Hippocampal formation (tissue), 2 donors: Measurements from ENCODE around the gene ZFY.

ENCODE experiments used
- DNase-seq, 2 donors: peaks; one replicate each; lab custom pipeline; 2025; lab: John Stamatoyannopoulos, UW

Gene ZFY

GRCh38 chrY:2934861-2935715 lies at the start of gene ZFY:
ZFY (plus strand) TSS chrY:2935381; CDS start chrY:2953937, 18,556 bp downstream.
- peak in 1 of 2 donors; percentile 61 for DNase-seq

GRCh38 chrY:2885880-2886279 lies 49.3 kb upstream of the ZFY start:
- no peak for DNase-seq

- DNase-seq: no peak
Measured at GRCh38 chrY:2887386-2887785, 47.8 kb upstream of the ZFY start.

GRCh38 chrY:2887955-2888354 lies 47.2 kb upstream of the ZFY start:
- no peak for DNase-seq

GRCh38 chrY:2893471-2893870 lies 41.7 kb upstream of the ZFY start:
- DNase-seq: no peak

GRCh38 chrY:2896050-2896449 lies 39.1 kb upstream of the ZFY start:
- DNase-seq: no peak

GRCh38 chrY:2907356-2907755 lies 27.8 kb upstream of the ZFY start:
- DNase-seq: no peak

- DNase-seq: no peak
Measured at GRCh38 chrY:2913066-2913815, 21.9 kb upstream of the ZFY start.

GRCh38 chrY:2934078-2934477 lies 1.1 kb upstream of the ZFY start:
- no peak for DNase-seq

GRCh38 chrY:2935716-2936435 lies 695 bp downstream of the ZFY start:
- peak in 1 of 2 donors; percentile 82 for DNase-seq

- no peak for DNase-seq
Measured at GRCh38 chrY:2936436-2936750, 1.2 kb downstream of the ZFY start.

- no peak for DNase-seq
Measured at GRCh38 chrY:2937149-2937548, 2.0 kb downstream of the ZFY start.

GRCh38 chrY:2949590-2950252 lies 14.5 kb downstream of the ZFY start:
- DNase-seq: no peak

- no peak for DNase-seq
Measured at GRCh38 chrY:2950655-2951054, 15.5 kb downstream of the ZFY start.

GRCh38 chrY:2952912-2953311 lies 17.7 kb downstream of the ZFY start:
- no peak for DNase-seq

- DNase-seq: no peak
Measured at GRCh38 chrY:2954735-2955134, 19.6 kb downstream of the ZFY start.

- no peak for DNase-seq
Measured at GRCh38 chrY:2955561-2955960, 20.4 kb downstream of the ZFY start.

GRCh38 chrY:2962061-2962460 lies 26.9 kb downstream of the ZFY start:
- no peak for DNase-seq

- DNase-seq: no peak
Measured at GRCh38 chrY:2964814-2965213, 29.6 kb downstream of the ZFY start.

- DNase-seq: no peak
Measured at GRCh38 chrY:2965629-2966028, 30.4 kb downstream of the ZFY start.

- DNase-seq: no peak
Measured at GRCh38 chrY:2969561-2969960, 34.4 kb downstream of the ZFY start.

- DNase-seq: no peak
Measured at GRCh38 chrY:2972708-2973107, 37.5 kb downstream of the ZFY start.
